LNCaP clone FGC (cell line): ENCODE data around the gene ZNF786.
"Not testable (repeated sequence)": the region's sequence is repeated elsewhere in the genome, so short reads cannot be mapped to it uniquely, and the experiment has no call there.

ENCODE experiments used
- DNase-seq: peaks from one replicate; pipeline ENCODE4 v3.0.0-alpha.2; 2011; ENCODE audit warnings: low read depth
- H3K4me3 ChIP-seq: 2 replicates; pipeline ENCODE4 v1.5.1; 2011; ENCODE audit warnings: mild to moderate bottlenecking, low read depth, low read length, control low read depth
- CTCF ChIP-seq: IDR thresholded peaks from 2 replicates; pipeline ENCODE4 v1.5.1; 2012; ENCODE audit warnings: mild to moderate bottlenecking; ENCODE audit not compliant: control insufficient read depth, insufficient read depth; ENCODE audit errors: extremely low read depth

Gene ZNF786

GRCh38 chr7:149102666-149103065 is 12.1 kb upstream of the ZNF786 start:
- TF ChIP-seq CTCF: no peak
- DNase-seq: no peak
- H3K4me3 ChIP-seq: no peak overlapping the region

GRCh38 chr7:149100821-149101220 is 10.3 kb upstream of the ZNF786 start:
- TF ChIP-seq CTCF: no peak
- no peak overlapping the region for H3K4me3 ChIP-seq
- no peak for DNase-seq

- DNase-seq: no peak
- TF ChIP-seq CTCF: no peak
- H3K4me3 ChIP-seq: no peak overlapping the region
Observed at GRCh38 chr7:149099058-149099457, 8.5 kb upstream of the ZNF786 start.

- H3K4me3 ChIP-seq: no peak overlapping the region
- no peak for TF ChIP-seq CTCF
- no peak for DNase-seq
Observed at GRCh38 chr7:149097088-149097487, 6.6 kb upstream of the ZNF786 start.

- no peak overlapping the region for H3K4me3 ChIP-seq
- no peak for TF ChIP-seq CTCF
Observed at GRCh38 chr7:149093228-149093627, 2.7 kb upstream of the ZNF786 start.

GRCh38 chr7:149092244-149092643 is 1.7 kb upstream of the ZNF786 start:
- DNase-seq, H3K4me3 ChIP-seq: not testable (repeated sequence)

More at GRCh38 chr7:149093228-149093627, 2.7 kb upstream of the ZNF786 start:
- no peak for DNase-seq

- TF ChIP-seq CTCF: no peak
- DNase-seq: no peak
- H3K4me3 ChIP-seq: no peak overlapping the region
Observed at GRCh38 chr7:149087376-149087775, 3.1 kb downstream of the ZNF786 start.
